Left renal cortex interstitium (tissue), 4 donors: ENCODE data around the gene NHSL2. TPM values are rescaled to one million over a fixed set of nuclear protein-coding genes. Genes with fewer than 3 reads are reported as not detected.
"Not testable (repeated sequence)": the region's sequence is repeated elsewhere in the genome, so short reads cannot be mapped to it uniquely, and the experiment has no call there.

ENCODE experiments used
- DNase-seq, 4 donors: peaks; one replicate each; pipeline ENCODE4 v3.0.0-alpha.2; 2013; ENCODE audit warnings: low read depth in 4 of 4, low spot score in 2 of 4, missing footprints in 1 of 4
- polyA plus RNA-seq, 4 donors: library from polyadenylated mRNA; unstranded; fragments of 120-200 nt; gene quantifications; one replicate each; pipeline ENCODE4 v1.2.1, GENCODE V29; 2013; ENCODE audit not compliant: insufficient read length in 4 of 4

Gene NHSL2
- polyA plus RNA-seq, 4 donors, result 7.4 to 10.2 (median 9.3) TPM

DNA sequence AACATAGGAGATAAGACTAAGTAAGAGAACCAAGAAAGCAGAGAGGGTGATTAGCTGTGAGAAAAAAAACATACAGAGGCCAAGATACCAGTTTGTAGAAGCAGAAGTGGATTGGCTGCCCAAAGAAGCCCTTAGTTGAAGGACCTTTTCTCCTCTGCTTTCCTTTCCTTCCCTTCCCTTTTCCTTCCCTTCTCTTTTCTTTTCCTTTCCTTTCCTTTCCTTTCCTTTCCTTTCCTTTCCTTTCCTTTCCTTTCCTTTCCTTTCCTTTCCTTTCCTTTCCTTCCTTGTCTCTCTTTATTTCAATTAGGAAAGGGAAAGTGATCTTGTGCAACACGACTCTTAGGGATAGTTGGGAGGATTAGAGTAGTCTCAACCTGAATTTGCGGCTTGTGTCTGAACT lies 128.2 kb downstream of the NHSL2 start:
- no peak for DNase-seq

DNA sequence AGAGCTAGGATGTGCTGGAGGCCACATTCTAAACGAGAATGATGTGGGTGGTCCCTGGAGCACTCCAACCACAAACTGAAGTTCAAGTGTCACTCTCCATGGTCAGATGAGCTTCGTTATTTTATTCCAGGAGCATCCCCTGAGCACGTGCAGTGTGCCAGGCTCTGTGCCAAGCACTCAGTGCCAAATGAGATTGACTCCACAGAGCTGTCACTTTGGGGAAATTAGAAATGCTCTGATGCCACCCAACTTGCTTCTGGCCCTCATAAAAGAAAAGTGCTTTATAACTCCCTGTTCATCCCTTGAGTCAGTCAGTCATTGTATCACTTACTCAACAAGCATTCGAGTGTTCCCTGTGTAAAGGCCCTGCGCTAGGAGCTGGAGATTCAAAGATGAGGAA lies 129.9 kb downstream of the NHSL2 start:
- no peak for DNase-seq

DNA sequence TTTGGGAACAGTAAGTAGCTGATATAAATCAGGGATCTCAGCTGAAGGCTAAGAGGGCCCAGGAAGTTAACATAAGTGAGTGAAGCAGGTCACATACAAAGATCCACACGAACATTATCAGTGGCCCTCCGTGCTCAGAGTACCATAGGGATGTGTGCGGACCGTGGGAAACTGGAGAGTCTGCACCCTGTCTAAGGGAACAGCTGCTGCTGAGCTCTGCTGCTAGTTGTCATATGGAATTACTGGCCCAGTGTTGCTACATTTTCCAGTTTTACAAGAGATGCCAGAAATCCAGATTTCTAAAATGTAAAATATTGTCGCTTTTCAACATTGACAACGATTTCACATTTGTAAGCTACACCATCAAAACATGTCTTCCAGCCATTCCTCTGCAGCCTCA lies 130.5 kb downstream of the NHSL2 start:
- DNase-seq, result no peak

DNA sequence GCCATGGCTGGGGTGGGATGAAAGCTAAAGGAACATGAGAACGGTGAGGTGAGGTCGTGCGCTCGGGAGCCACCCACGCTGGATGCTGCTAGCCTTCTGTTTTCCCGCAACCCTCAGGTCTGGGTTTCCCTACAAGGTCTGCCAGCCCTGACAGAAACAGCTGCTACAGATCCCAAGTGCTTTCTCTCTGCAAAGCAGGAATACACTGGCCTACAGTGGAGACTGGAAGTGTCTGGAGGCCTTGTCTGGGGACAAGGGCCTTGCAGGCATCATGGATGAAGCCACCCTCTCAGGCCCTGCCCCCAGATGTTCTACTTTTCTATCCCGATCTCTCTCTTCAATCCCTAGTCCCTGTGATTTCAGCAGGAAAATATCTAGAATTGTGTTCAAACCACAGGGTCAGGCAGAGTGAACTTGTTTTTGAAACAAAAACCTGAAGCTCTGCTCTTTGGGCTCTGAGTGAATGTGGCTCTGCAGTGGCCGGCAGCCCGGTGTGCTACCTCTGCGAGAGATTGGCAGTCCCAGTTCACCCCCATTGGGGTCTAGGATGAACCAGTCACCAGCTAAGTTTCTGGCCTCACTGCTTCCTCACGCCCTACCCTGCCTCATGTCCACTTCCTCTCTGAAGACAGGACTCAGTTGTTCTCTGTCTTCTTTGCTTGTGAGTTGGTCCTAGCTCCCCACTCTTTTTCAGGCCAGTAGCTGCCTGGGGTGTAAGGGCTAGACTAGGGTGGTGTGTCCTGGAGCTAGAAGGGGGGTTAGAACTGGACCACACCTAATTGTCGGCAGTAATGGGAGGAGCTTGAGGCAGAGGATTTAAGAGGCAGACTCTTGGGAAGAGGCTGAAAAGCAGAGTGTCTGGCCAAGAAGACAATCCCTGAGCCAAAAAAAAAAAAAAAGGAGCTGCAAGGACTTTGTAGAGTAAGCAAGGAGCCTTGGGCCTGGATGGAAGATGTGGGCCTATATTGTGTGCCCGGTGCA lies 131.5 kb downstream of the NHSL2 start:
- no peak for DNase-seq

DNA sequence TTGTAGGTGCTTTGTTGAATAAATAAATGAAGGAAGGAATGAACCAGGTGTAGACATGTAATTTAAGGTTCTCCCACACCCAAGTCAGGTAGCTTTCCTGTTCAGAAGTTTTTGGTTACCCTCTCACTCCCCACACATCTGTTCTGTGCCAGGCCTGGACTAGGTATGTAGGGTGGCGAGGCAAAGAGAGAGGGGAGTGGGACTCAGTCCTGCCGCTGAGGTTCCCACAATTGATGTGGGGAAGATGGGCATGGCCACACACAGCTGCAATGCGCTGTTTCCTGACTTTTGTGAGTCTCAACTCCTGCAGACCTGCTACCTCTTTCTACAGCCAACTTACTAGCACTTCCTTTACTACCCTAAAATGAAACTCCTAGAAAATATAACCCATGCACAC lies 132.2 kb downstream of the NHSL2 start:
- DNase-seq, result no peak

DNA sequence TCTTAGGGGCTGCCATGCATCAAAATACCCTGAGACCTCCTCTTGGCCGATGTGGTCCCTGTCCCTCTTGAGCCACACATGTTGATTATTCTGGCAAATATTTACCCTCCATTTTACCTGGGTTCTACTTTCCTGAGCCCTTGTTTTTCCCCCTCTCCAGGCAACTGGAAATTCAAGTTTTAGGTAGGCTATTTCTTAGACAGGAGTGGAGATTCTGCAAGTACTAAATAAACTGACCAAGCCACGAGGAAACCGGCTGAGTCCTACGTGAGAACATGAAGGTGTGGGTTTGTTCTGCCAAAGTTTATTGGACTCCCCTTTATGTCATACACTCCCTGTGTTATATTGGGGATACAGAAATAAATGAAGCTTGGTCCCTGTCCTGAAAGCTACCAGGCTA lies 133.0 kb downstream of the NHSL2 start:
- no peak for DNase-seq

DNA sequence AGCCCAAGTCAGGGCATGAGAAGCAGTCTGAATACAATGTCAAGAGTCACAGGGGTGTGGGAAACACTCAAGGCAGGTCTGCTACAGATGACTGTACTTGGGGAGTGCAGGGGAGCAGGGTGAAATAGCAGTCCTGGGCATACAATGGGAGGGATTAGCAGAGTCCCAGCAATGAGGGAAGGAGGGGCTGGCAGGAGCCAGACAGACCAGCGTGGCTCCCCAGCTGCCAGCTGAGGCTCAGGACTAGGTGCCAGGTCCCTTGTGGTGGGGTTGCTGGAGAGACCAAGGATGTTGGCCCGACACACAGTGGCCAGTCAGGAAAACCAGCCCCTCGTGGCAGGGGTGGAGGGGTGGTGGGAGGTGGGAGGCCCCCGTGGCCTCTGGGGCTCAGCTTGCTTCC lies 134.5 kb downstream of the NHSL2 start:
- DNase-seq, result no peak

DNA sequence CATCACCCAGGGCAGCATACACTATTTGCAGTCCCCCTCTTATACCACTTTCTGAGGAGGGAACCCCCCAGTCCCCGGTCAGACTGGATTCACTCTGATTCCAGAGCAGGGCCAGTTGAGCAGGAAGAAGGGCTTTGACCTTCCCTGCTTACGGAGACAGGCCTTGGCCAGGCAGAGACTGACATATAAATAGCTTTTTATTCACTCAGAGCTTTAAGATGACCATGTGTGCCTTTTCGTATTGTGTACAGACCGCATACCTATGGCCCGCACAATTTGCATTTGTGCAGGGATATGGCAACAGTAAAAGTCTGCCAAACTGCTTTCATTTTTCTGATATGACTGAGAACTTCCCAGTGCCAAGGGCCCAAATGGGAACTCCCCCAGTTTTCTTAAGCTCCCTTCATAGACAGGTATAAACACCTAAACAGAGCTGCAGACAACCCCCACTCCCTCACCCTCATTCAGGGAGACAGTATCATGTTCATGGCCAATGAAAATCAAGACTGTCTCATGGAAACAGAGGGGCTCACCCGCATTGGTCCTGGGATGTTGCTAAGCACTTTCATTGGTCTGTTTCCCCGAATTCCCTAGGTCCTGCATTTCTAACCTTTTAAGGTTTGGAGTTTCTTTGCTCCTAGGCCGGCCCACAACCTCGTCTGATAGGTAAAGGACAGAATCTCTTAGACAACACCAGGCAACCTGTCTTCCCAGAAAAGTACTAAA lies 135.1 kb downstream of the NHSL2 start:
- no peak for DNase-seq

DNA sequence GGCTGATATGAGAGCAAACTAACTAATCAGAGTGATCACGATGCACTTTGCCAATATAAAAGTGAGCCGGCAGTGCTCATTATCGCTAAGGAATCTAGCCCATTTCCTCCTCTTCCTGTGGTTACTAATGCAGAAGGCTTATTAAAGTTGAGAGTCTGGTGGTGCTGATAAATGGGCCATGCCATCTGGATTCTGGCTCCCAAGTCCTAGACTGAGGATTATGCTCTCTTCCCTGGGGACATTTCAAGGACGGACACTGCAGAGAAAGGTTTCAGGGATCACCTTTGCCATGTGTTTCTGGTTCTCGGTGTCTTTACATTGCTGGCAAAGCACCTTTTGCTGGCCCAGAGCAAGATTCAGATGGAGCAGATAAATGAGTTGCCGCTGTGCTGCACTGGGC lies 135.8 kb downstream of the NHSL2 start:
- no peak for DNase-seq

DNA sequence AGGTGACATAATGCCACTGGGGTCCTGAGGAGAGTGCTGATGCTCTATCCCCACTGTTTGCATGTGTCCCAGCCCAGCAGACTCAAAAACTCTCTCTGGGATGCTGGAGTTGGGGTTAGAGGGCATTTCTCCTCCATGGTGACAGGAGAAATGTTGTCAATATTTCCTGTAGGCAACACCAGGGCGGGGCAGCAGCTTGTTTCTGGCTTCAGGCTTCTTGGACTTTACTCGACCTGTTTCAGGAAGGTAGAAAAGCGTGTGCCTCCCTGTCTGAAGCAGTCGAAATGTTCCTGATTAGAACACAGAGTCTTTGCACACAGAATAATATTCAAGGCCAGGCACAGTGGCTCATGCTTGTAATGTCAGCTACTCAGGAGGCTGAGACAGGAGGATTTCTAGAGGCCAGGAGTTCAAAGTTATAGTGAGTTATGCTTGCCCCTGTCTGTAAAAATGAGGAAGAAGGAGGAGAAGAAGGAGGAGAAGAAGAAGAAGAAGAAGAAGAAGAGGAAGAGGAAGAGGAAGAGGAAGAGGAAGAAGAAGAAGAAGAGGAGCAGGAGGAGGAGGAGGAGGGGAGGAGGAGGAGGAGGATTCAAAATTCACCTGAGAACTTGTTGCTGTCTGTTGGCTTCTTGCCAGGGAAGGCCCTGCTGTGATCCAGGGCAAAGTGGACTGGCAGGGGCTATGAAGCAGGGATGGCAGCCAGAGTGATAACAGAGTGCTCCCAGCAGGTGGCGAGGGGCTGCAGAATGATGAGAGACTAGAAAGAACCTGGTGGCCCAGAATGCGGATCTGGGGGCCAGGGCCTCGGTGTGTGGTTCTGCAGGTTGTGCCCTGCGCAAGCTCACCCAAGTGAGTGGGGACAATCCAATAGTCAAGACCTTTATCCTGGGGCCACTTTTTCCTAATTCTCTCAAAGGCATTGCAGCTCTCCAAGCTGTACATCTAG lies 138.1 kb downstream of the NHSL2 start:
- no peak for DNase-seq

DNA sequence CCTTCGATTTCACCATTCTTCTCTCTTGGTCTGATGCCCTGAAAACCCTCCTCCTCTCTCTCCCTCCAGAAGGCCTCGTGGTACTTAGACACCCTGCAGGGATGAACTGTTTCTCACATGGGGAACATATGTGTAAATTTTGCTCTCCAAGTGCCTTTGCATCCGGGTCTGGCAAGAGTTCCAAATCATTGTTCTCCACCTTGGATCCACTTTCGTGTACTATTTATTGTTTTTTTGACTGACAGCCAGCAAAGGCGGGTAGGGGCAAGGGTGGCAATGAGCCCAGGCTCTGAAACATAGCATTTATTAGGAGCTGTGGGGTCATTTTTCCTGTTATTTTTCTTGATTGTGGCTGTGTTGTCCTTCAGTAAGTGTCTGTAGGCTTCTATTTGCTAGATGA lies 139.4 kb downstream of the NHSL2 start:
- DNase-seq, result no peak

DNA sequence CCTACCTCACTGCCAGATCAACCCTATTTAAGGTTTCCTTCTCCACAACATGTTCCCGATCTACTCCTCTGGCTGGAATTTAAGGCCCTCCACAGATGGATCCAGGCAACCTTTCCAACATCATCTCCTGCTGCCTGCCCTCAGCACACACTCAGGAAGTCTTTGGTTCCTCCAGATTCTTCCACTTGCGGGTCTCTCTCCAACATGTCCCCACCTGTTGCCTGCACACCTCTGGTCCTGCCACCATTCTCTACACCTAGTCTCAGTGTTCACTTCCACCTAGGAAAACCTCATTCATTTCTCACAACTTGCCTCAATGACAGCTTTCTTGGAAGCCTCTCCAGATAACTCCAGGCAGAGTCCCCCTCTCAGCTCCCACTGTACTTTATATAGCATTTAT lies 140.9 kb downstream of the NHSL2 start:
- DNase-seq, result no peak

DNA sequence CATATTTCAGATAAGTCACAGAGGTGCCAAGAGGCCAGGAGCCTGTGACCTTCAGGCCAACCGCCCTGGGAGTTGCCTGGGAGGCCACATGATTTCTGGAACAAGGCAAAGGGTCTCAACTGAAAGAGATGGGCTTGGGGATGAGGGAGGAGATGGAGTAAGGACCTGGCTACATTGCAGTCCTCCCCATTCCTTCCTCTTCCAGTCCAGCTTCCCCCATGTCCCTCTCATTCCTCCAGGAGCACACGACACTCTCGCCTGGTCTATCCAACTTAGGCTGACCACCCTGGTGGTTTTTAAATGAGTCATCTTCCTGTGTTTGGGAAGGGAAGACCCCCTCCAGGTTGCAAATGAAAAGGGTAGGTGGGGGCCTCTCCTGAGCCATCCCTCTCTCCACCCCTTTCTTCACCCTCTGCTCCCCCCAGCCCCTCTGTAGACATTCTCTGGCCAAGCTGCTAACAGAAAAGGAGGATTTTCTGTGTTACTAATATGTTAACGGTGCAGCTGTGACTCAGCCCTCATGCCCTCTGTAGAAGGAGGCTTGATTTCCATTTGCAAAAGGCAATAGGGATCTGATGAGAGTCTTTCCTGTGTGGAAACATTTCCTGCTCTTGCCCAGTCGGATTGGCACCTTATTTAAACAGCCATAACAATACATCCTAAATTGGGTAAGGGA lies 141.9 kb downstream of the NHSL2 start:
- no peak for DNase-seq

DNA sequence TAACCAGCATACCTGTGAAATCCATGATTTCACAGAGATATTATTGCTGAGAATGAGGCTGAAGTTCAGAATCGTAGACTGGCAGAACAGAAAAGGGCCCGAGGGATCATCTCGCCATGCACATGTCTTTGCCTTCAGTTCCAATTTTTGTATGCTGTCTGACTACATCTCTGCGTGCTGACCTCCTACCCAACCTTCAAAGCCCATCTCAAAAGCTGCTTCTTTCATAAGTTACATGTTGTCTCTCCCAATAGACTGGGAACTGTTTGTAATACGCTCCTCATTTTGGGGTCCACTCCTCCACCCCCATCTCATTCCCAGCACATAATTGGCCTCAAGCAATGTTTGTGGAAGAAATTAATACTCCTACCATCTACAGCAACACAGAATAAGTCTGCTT lies 142.9 kb downstream of the NHSL2 start:
- DNase-seq, result no peak

DNA sequence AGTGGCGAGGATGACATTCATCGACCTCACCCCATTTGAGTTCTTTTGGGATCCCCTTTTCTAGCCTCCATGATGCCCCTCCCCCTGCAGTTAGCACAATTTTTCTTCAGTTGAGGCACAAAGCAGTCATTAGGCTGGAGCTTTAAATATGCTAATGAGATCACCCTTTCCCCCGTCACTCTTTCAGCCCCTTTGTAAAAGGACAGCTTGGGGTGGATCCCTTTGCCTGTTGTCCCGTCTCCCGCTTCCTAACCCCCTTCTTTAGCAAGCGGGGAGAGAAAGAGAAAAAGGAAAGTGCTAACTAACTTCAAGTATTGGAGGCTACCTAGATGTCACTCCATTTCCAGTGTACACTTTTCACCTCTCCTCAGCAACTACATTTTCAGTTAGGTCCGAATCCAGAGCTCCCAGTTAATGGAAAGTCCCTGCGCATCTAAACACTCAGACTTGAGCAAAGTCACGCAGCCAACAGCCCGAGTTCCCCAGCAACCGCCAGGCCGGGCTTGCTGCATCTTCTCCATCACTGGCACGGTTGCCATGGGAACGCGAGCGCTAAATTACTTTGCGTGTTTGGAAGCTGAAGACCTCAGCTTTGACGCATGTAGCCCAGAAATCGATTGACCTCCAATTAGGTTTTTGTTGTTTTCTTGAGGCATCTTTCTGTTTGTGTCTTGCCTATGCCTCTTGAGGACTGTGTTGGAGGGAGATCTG lies 144.3 kb downstream of the NHSL2 start:
- no peak for DNase-seq

DNA sequence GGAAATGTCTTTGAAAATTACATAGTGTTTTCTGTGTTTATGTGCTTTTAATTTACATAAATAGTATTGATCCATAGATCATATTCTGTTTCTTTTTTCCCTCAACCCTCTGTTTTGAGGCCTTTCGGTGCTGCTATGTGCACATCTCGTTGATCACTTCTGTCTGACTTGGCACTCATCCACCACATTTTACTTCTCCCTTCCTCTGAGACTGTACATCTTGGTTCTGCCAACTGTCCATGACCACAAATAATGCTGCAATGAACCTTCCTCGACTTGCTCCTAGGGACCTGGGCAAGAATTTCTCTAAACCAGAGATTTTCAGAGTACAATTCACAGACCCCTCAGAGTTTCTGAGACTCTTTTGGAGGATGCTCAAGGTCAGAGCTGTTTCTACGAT lies 146.7 kb downstream of the NHSL2 start:
- no peak for DNase-seq

DNA sequence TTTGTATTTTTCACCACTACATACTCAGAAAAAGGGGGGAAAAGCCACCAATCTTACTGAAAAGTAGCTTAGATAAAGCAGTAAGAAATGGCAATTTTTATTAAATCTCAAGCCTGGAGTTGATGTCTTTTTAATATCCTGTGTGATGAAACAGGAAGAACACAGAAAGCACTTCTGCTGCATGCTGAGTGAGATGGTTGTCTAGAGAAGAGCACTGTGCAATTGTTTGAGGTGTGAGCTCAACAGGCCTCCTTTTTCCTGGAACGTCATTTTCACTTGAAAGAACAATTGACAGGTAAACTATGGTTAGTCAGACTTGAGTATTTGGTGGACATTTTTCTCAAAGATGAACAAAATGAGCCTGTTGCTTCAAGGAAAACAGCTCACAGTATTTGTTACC lies 147.2 kb downstream of the NHSL2 start:
- no peak for DNase-seq

DNA sequence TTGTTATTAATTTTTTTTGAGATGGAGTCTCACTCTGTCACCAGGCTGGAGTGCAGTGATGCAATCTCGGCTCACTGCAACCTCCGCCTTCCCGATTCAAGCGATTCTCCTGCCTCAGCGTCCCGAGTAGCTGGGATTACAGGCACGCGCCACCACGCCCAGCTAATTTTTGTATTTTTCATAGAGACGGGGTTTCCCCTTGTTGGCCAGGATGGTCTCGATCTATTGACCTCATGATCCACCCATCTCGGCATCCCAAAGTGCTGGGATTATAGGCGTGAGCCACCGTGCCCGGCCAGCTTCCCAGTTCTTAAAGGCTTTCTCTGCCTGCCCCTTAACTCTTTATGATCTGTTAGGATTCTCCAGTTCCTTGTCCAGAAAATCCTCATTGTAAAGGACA lies 147.7 kb downstream of the NHSL2 start:
- DNase-seq, result not testable (repeated sequence)

DNA sequence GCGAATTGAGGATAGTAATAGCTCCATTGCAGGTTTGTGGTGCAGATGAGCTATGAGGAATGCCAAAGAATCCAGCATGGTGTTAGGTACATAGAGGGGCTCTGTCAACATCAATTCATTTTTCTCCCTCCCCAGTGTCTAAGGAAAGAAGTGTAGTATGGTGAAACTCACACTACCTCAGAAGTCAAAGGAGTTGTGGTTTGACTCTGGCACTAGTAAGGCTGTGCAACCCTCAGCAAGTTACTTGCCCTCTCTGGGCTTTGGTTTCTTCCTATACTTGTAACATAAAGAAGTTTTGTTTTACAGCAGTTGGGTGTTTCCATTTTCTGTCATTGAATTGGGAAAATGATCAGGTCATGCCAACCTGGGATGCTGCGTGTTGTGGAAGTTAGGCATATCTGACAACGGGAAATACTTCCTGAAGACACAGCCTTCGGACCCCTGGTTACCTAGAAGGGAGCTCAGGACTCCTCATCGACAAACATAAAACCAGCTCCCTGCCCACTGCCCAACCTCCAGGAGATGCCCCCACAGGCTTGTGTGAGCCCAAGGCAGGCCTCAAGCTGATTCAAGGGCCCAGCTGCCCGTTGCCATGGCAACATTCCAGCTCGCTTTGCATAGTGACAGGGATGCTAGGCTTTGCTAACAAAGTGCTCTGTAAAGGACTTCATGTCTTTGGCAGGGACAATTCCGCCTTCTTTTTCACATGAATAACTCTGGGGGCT lies 149.7 kb downstream of the NHSL2 start:
- no peak for DNase-seq
